ENCODE data around the gene CCDC112.

CCDC112 gene

GRCh38 chr5:115313632-115314031 lies 17.2 kb upstream of the CCDC112 start:
- in situ Hi-C loops (cut with HindIII; ENCODE audit: low pct_ligation_motif_present, low sequenced_read_pairs), result no loop called here
- DNase-seq, result no peak
- H3K27ac ChIP-seq, result no peak overlapping the region
- TF ChIP-seq CTCF (IDR thresholded peaks at IDR 0.05; ENCODE audit: low read depth, low read length, missing control alignments), result no peak
- H3K4me3 ChIP-seq (ENCODE audit: low read depth, low read length), result no peak overlapping the region
- H3K36me3 ChIP-seq (replicated peaks), result no peaks in the 10 kb centered on the region
- no peaks in the 10 kb centered on the region for H3K27me3 ChIP-seq (replicated peaks)

DNA sequence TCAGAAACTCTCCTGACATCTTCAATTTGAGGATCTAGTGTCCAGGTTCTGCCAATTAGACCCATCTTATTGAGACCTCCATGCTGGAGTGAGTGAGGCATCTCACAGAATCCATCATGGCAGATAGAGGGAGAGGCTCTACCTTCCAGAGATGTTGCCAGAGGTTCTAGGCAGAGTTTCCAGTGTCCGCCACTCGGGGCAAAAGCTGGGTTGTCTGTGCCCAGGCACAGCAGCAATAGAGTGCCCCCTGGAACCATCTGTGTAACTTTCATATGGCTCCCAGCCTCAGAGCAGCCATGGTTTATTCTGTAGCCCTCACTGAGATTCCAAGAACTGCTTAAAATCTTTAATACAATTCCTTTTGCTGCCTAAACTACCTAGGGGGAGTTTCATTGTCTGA lies 16.6 kb upstream of the CCDC112 start:
- Histone ChIP-seq H3K27ac (no peak overlapping the region), H3K4me3 (ENCODE audit: low read depth, low read length) (no peak overlapping the region), H3K27me3 (replicated peaks) (no peaks in the 10 kb centered on the region), H3K36me3 (replicated peaks) (no peaks in the 10 kb centered on the region)
- in situ Hi-C loops (cut with HindIII; ENCODE audit: low pct_ligation_motif_present, low sequenced_read_pairs), result no loop called here
- DNase-seq, result no peak
- no peak for TF ChIP-seq CTCF (IDR thresholded peaks at IDR 0.05; ENCODE audit: low read depth, low read length, missing control alignments)

DNA sequence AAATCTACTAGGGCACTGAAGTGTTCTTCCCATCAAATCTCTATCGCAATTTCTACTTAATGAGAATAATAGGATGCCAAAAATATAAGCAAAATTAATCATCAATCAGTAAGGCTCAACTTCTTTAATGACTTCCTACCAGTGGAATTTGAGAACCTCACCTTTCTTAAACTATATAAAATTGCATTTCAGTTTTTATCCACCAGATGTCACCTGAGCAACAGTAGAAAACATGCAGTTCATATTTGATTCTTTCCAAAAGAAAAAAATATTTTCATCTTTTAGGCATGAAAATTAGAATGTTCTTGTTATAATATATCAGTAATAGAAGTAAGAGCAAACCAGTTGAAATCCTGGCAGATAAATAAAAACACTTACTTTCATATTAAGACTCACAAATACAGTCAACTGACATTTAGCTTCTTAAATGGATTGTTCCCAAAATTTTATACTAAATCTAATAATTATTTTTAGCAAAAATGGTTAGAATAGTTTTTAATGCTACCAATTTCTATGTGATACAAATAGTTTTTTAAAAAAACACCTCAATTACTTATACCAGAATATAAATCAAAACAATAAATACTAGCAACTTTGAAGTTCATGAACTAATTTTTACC lies 13.4 kb upstream of the CCDC112 start:
- Histone ChIP-seq H3K36me3 (replicated peaks) (no peaks in the 10 kb centered on the region), H3K27me3 (replicated peaks) (no peaks in the 10 kb centered on the region), H3K4me3 (ENCODE audit: low read depth, low read length) (no peak overlapping the region), H3K27ac (no peak overlapping the region)
- peak; percentile 32 for TF ChIP-seq CTCF (IDR thresholded peaks at IDR 0.05; ENCODE audit: low read depth, low read length, missing control alignments)
- DNase-seq, result no peak
- in situ Hi-C loops (cut with HindIII; ENCODE audit: low pct_ligation_motif_present, low sequenced_read_pairs), result no loop called here

- no peak overlapping the region for H3K4me3 ChIP-seq (ENCODE audit: low read depth, low read length)
- no peak for DNase-seq
- H3K27me3 ChIP-seq (replicated peaks), result no peaks in the 10 kb centered on the region
- in situ Hi-C loops (cut with HindIII; ENCODE audit: low pct_ligation_motif_present, low sequenced_read_pairs), result no loop called here
- no peaks in the 10 kb centered on the region for H3K36me3 ChIP-seq (replicated peaks)
- no peak overlapping the region for H3K27ac ChIP-seq
- TF ChIP-seq CTCF (IDR thresholded peaks at IDR 0.05; ENCODE audit: low read depth, low read length, missing control alignments), result no peak
Measured at GRCh38 chr5:115308815-115309214, 12.4 kb upstream of the CCDC112 start.

DNA sequence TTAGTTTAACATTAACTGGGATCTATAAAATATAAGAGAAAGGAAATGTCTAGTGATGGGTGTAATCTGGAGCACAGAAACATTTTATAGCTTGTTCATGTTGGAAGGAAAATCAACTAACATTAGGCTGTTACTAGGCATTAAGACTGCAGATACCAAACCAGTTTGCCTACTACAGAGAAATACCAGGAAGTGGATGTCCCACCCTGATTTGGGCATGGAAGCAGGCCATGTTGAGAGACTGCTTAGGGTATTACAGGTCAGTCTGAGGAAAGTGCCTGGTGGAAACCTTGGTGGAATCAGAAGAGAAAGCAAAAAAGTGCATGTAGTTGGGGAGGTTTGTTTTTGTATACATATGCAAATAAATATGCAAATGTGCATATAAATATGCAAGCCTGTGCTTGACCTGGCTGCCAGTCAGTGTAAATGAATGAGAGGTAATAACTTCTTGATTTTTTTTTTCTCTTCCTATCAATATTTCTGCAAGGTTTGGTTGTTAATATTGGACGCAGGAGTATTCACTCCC lies 9.6 kb upstream of the CCDC112 start:
- DNase-seq, result no peak
- H3K27me3 ChIP-seq (replicated peaks), result no peaks in the 10 kb centered on the region
- no peak overlapping the region for H3K4me3 ChIP-seq (ENCODE audit: low read depth, low read length)
- H3K36me3 ChIP-seq (replicated peaks), result no peaks in the 10 kb centered on the region
- no peak for TF ChIP-seq CTCF (IDR thresholded peaks at IDR 0.05; ENCODE audit: low read depth, low read length, missing control alignments)
- H3K27ac ChIP-seq, result no peak overlapping the region
- in situ Hi-C loops (cut with HindIII; ENCODE audit: low pct_ligation_motif_present, low sequenced_read_pairs), result no loop called here

- no peaks in the 10 kb centered on the region for H3K36me3 ChIP-seq (replicated peaks)
- in situ Hi-C loops (cut with HindIII; ENCODE audit: low pct_ligation_motif_present, low sequenced_read_pairs), result no loop called here
- no peak for TF ChIP-seq CTCF (IDR thresholded peaks at IDR 0.05; ENCODE audit: low read depth, low read length, missing control alignments)
- H3K4me3 ChIP-seq (ENCODE audit: low read depth, low read length), result no peak overlapping the region
- no peaks in the 10 kb centered on the region for H3K27me3 ChIP-seq (replicated peaks)
- no peak for DNase-seq
- H3K27ac ChIP-seq, result no peak overlapping the region
Measured at GRCh38 chr5:115304496-115304895, 8.0 kb upstream of the CCDC112 start.
